ENCODE data around the gene MMD.

GRCh38 chr17:55402374-55402773, 19.3 kb downstream of the MMD start:
- no peak for TF ChIP-seq CTCF (IDR thresholded peaks at IDR 0.05; ENCODE audit: insufficient read depth, low read length)
- TF ChIP-seq POLR2AphosphoS5 (IDR thresholded peaks at IDR 0.05; ENCODE audit: low read depth) = no peak
- no peak for TF ChIP-seq REST (IDR thresholded peaks at IDR 0.05; ENCODE audit: insufficient replicate concordance, low read depth)

All from HL-60 (cell line).